NCI-H226 (cell line): ENCODE data around the gene DARS2.
"Not testable (repeated sequence)": the region's sequence is repeated elsewhere in the genome, so short reads cannot be mapped to it uniquely, and the experiment has no call there.

Experiments used
- DNase-seq: peaks from one replicate; pipeline ENCODE4 v3.0.0-alpha.2; 2015

The DARS2 gene

GRCh38 chr1:173862146-173862768, 37.8 kb downstream of the DARS2 start:
- DNase-seq, result not testable (repeated sequence)

GRCh38 chr1:173862769-173863223, 38.3 kb downstream of the DARS2 start:
- DNase-seq, result no peak

- no peak for DNase-seq
Measured at GRCh38 chr1:173863224-173864161, 39.0 kb downstream of the DARS2 start.

GRCh38 chr1:173864179-173864867, 39.9 kb downstream of the DARS2 start:
- no peak for DNase-seq

GRCh38 chr1:173865468-173866164, 41.1 kb downstream of the DARS2 start:
- DNase-seq, result no peak

- no peak for DNase-seq
Measured at GRCh38 chr1:173866413-173867115, 42.1 kb downstream of the DARS2 start.

GRCh38 chr1:173867141-173867752, 42.8 kb downstream of the DARS2 start:
- DNase-seq, result no peak

- peak; percentile 98 for DNase-seq
Measured at GRCh38 chr1:173867753-173868265, 43.3 kb downstream of the DARS2 start, which contains the start of gene GAS5. Gene GAS5, minus strand, starts transcription at chr1:173867989.

- DNase-seq, result peak; percentile 21
Measured at GRCh38 chr1:173868266-173869020, 44.0 kb downstream of the DARS2 start, which contains the start of gene ZBTB37. Gene ZBTB37, plus strand, starts transcription at chr1:173868380. Its CDS starts 1,846 bp downstream, at chr1:173870226.

GRCh38 chr1:173869021-173869359, 44.5 kb downstream of the DARS2 start:
- DNase-seq, result no peak

GRCh38 chr1:173870252-173871075, 46.0 kb downstream of the DARS2 start:
- no peak for DNase-seq

GRCh38 chr1:173871091-173871490, 46.6 kb downstream of the DARS2 start:
- no peak for DNase-seq

GRCh38 chr1:173871500-173871899, 47.0 kb downstream of the DARS2 start:
- DNase-seq, result no peak

GRCh38 chr1:173876732-173877131, 52.3 kb downstream of the DARS2 start:
- DNase-seq, result no peak

GRCh38 chr1:173878251-173878650, 53.8 kb downstream of the DARS2 start:
- no peak for DNase-seq

GRCh38 chr1:173881117-173881516, 56.6 kb downstream of the DARS2 start:
- DNase-seq, result not testable (repeated sequence)

- no peak for DNase-seq
Measured at GRCh38 chr1:173884701-173885100, 60.2 kb downstream of the DARS2 start.

- no peak for DNase-seq
Measured at GRCh38 chr1:173886746-173887611, 62.5 kb downstream of the DARS2 start.

GRCh38 chr1:173887627-173888026, 63.2 kb downstream of the DARS2 start:
- DNase-seq, result no peak
